ENCODE data around the gene USP30. TPM values are rescaled to one million over a fixed set of nuclear protein-coding genes. Genes with fewer than 3 reads are reported as not detected.

USP30 gene
- total and polyA plus RNA-seq, 9 of the 15 experiments (the other 6 are each of a cell fraction or from before 2014, with no cell fraction given): 1.4 to 15.2 (median 7.0) TPM

- TF ChIP-seq TAF1 (IDR thresholded peaks at IDR 0.05; ENCODE audit: control insufficient read depth, extremely low read depth, insufficient read depth, low read length, severe bottlenecking): no peak
- no peak for TF ChIP-seq TBP (optimal IDR thresholded peaks at IDR 0.05; ENCODE audit: low read depth, low read length)
- TF ChIP-seq, protein P1, sequence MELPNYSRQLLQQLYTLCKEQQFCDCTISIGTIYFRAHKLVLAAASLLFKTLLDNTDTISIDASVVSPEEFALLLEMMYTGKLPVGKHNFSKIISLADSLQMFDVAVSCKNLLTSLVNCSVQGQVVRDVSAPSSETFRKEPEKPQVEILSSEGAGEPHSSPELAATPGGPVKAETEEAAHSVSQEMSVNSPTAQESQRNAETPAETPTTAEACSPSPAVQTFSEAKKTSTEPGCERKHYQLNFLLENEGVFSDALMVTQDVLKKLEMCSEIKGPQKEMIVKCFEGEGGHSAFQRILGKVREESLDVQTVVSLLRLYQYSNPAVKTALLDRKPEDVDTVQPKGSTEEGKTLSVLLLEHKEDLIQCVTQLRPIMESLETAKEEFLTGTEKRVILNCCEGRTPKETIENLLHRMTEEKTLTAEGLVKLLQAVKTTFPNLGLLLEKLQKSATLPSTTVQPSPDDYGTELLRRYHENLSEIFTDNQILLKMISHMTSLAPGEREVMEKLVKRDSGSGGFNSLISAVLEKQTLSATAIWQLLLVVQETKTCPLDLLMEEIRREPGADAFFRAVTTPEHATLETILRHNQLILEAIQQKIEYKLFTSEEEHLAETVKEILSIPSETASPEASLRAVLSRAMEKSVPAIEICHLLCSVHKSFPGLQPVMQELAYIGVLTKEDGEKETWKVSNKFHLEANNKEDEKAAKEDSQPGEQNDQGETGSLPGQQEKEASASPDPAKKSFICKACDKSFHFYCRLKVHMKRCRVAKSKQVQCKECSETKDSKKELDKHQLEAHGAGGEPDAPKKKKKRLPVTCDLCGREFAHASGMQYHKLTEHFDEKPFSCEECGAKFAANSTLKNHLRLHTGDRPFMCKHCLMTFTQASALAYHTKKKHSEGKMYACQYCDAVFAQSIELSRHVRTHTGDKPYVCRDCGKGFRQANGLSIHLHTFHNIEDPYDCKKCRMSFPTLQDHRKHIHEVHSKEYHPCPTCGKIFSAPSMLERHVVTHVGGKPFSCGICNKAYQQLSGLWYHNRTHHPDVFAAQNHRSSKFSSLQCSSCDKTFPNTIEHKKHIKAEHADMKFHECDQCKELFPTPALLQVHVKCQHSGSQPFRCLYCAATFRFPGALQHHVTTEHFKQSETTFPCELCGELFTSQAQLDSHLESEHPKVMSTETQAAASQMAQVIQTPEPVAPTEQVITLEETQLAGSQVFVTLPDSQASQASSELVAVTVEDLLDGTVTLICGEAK (IDR thresholded peaks at IDR 0.05): 0 out of 2 replicates have a peak, but pooled peaks have one; percentile 46
- TF ChIP-seq, protein P1 (CRISPR knock-in tag; IDR thresholded peaks at IDR 0.05): no peak
- peak; percentile 83 for TF ChIP-seq POLR2G (IDR thresholded peaks at IDR 0.05; ENCODE audit: low read depth, low read length)
- TF ChIP-seq ZFX (CRISPR knock-in tag; IDR thresholded peaks at IDR 0.05): peak; percentile 75
- peak; percentile 30 for TF ChIP-seq RBBP5 (IDR thresholded peaks at IDR 0.05; ENCODE audit: borderline replicate concordance, insufficient read depth, low read length, poor library complexity, severe bottlenecking)
- TF ChIP-seq ELF1 (tag; IDR thresholded peaks at IDR 0.05): peak; percentile 68
- 0 out of 2 replicates have a peak, but pooled peaks have one; percentile 24 for TF ChIP-seq THAP12 (CRISPR knock-in tag; IDR thresholded peaks at IDR 0.05)
- no peak for TF ChIP-seq XRCC4 (IDR thresholded peaks at IDR 0.05; ENCODE audit: extremely low read depth, insufficient read depth, insufficient read length)
- TF ChIP-seq FOXM1 (IDR thresholded peaks at IDR 0.05; ENCODE audit: low read depth): no peak
- no peak for TF ChIP-seq FOXM1 (CRISPR knock-in tag; IDR thresholded peaks at IDR 0.05; ENCODE audit: low read depth)
- TF ChIP-seq ZNF263 (CRISPR knock-in tag; IDR thresholded peaks at IDR 0.05; ENCODE audit: borderline replicate concordance): peak; percentile 67; the same call in 1 of the 2 replicates
- peak; percentile 20; the same call in 1 of the 2 replicates for TF ChIP-seq JUN (IDR thresholded peaks at IDR 0.05; ENCODE audit: borderline replicate concordance, low read depth, low read length)
- no peak for TF ChIP-seq JUN (CRISPR knock-in tag; IDR thresholded peaks at IDR 0.05; ENCODE audit: borderline replicate concordance)
Measured at GRCh38 chr12:109110988-109111495, 58.7 kb downstream of the USP30 start (continued).

Data from K562 (cell line).